HepG2 (cell line): ENCODE measurements around the gene PRELID1. TPM values are rescaled to one million over a fixed set of nuclear protein-coding genes. Genes with fewer than 3 reads are reported as not detected.

Experiments used
- ARID2 ChIP-seq: sonication (generic); formaldehyde crosslinking; IDR thresholded peaks from 2 replicates; pipeline ENCODE4 v1.8.1; 2022; ENCODE audit warnings: mild to moderate bottlenecking, missing genetic modification reagents, borderline replicate concordance
- CHD2 ChIP-seq: IDR thresholded peaks from 2 replicates; pipeline ENCODE4 v1.6.1; 2011; ENCODE audit warnings: low read depth, low read length, improper control_type of control experiment
- HNRNPH1 ChIP-seq: fragments of 200-400 bp; formaldehyde crosslinking; optimal IDR thresholded peaks from 2 replicates; pipeline ENCODE3; 2017; ENCODE audit warnings: mild to moderate bottlenecking, low read depth, low read length
- NFE2L1 ChIP-seq: sonication (generic); formaldehyde crosslinking; IDR thresholded peaks from 2 replicates; pipeline ENCODE4 v1.4.0; 2020; ENCODE audit warnings: missing genetic modification reagents, mild to moderate bottlenecking, borderline replicate concordance
- RBFOX2 ChIP-seq: fragments of 200-400 bp; formaldehyde crosslinking; IDR thresholded peaks from 2 replicates; pipeline ENCODE4 v1.6.1; 2017; ENCODE audit warnings: low read depth, mild to moderate bottlenecking, low read length
- SRSF9 ChIP-seq: fragments of 200-400 bp; formaldehyde crosslinking; IDR thresholded peaks from 2 replicates; pipeline ENCODE4 v1.6.1; 2018; ENCODE audit warnings: borderline replicate concordance, mild to moderate bottlenecking, low read depth, low read length; ENCODE audit not compliant: insufficient read depth, poor library complexity, severe bottlenecking
- TEAD2 ChIP-seq: sonication (generic); formaldehyde crosslinking; IDR thresholded peaks from 2 replicates; pipeline ENCODE4 v1.9.0; 2021; ENCODE audit warnings: missing genetic modification reagents
- THAP7 ChIP-seq: sonication (generic); formaldehyde crosslinking; IDR thresholded peaks from 2 replicates; pipeline ENCODE4 v1.8.1; 2023; ENCODE audit warnings: mild to moderate bottlenecking, missing genetic modification reagents
- TOE1 ChIP-seq: sonication (generic); formaldehyde crosslinking; IDR thresholded peaks from 2 replicates; pipeline ENCODE4 v1.4.0; 2020; ENCODE audit warnings: mild to moderate bottlenecking, missing genetic modification reagents
- ZNF234 ChIP-seq: sonication (generic); formaldehyde crosslinking; conservative IDR thresholded peaks from 2 replicates; pipeline ENCODE4 v1.5.1; 2020; ENCODE audit warnings: mild to moderate bottlenecking, missing genetic modification reagents
- ZNF256 ChIP-seq: sonication (generic); formaldehyde crosslinking; conservative IDR thresholded peaks from 2 replicates; pipeline ENCODE4 v1.4.0; 2020; ENCODE audit warnings: missing genetic modification reagents
- ZNF343 ChIP-seq: sonication (generic); formaldehyde crosslinking; IDR thresholded peaks from 2 replicates; pipeline ENCODE4 v1.4.0; 2020; ENCODE audit warnings: mild to moderate bottlenecking, missing genetic modification reagents
- ZNF670 ChIP-seq: sonication (generic); formaldehyde crosslinking; IDR thresholded peaks from 2 replicates; pipeline ENCODE4 v1.8.0; 2022; ENCODE audit warnings: mild to moderate bottlenecking, missing genetic modification reagents, borderline replicate concordance
- ZNF790 ChIP-seq: sonication (generic); formaldehyde crosslinking; IDR thresholded peaks from 2 replicates; pipeline ENCODE4 v1.8.0; 2022; ENCODE audit warnings: missing genetic modification reagents, mild to moderate bottlenecking, borderline replicate concordance
- polyA plus RNA-seq, 8 experiments: library from polyadenylated mRNA; depleted of rRNA in 3 of 8; stranded (reverse) in 7 of 8; unstranded in 1 of 8; fragments of >200 nt; fragmentation: Illumina TruSeq in 4 of 8; extraction: Trizol in 4 of 8; gene quantifications; 2 replicates each; pipeline versions ENCODE4 v1.2.1 to v1.2.3, GENCODE V29; 2011 to 2016; ENCODE audit warnings: low read depth in 4 of 8, missing spikeins in 1 of 8, mixed read lengths in 1 of 8; ENCODE audit not compliant: insufficient read depth in 1 of 8
- total RNA-seq, 5 experiments: library from RNA; depleted of rRNA; stranded (reverse); fragments of >200 nt; fragmentation: Illumina TruSeq; extraction: Trizol; gene quantifications; 2 replicates each; pipeline ENCODE4 v1.2.3, GENCODE V29; 2016; ENCODE audit warnings: low read depth in 1 of 5
- TF ChIP-seq, protein P1 (sequence below): sonication (generic); formaldehyde crosslinking; IDR thresholded peaks from 2 replicates; pipeline ENCODE4 v1.4.0; 2020; ENCODE audit warnings: mild to moderate bottlenecking, low read depth, missing genetic modification reagents
- TF ChIP-seq, protein P2 (sequence below): sonication (generic); formaldehyde crosslinking; IDR thresholded peaks from 2 replicates; pipeline ENCODE4 v1.8.0; 2022; ENCODE audit warnings: mild to moderate bottlenecking, missing genetic modification reagents
- TF ChIP-seq, protein P3 (sequence below): sonication (generic); formaldehyde crosslinking; IDR thresholded peaks from 2 replicates; pipeline ENCODE4 v1.4.0; 2020; ENCODE audit warnings: missing genetic modification reagents, mild to moderate bottlenecking, borderline replicate concordance
- TF ChIP-seq, protein P4 (sequence below): sonication (generic); formaldehyde crosslinking; IDR thresholded peaks from 2 replicates; pipeline ENCODE4 v1.8.1; 2023; ENCODE audit warnings: mild to moderate bottlenecking, inconsistent platforms, moderate library complexity, missing genetic modification reagents, borderline replicate concordance

The PRELID1 gene
- total and polyA plus RNA-seq, 2 of the 13 experiments (the other 11 are each of a cell fraction or from before 2014, with no cell fraction given): 250 to 271 TPM

- TF ChIP-seq ZNF343 (CRISPR knock-in tag): peak; percentile 91
- TF ChIP-seq TEAD2 (CRISPR knock-in tag): no peak
- TF ChIP-seq CHD2: no peak
- TF ChIP-seq HNRNPH1: no peak
- TF ChIP-seq, protein P1, sequence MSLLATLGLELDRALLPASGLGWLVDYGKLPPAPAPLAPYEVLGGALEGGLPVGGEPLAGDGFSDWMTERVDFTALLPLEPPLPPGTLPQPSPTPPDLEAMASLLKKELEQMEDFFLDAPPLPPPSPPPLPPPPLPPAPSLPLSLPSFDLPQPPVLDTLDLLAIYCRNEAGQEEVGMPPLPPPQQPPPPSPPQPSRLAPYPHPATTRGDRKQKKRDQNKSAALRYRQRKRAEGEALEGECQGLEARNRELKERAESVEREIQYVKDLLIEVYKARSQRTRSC (CRISPR knock-in tag): no peak
- TF ChIP-seq ZNF670 (CRISPR knock-in tag): no peak
- TF ChIP-seq RBFOX2: peak; percentile 91
- TF ChIP-seq, protein P2, sequence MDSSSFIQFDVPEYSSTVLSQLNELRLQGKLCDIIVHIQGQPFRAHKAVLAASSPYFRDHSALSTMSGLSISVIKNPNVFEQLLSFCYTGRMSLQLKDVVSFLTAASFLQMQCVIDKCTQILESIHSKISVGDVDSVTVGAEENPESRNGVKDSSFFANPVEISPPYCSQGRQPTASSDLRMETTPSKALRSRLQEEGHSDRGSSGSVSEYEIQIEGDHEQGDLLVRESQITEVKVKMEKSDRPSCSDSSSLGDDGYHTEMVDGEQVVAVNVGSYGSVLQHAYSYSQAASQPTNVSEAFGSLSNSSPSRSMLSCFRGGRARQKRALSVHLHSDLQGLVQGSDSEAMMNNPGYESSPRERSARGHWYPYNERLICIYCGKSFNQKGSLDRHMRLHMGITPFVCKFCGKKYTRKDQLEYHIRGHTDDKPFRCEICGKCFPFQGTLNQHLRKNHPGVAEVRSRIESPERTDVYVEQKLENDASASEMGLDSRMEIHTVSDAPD (CRISPR knock-in tag): no peak
- no peak; the same call in 1 of the 2 replicates for TF ChIP-seq ZNF256 (CRISPR knock-in tag)
- TF ChIP-seq THAP7 (CRISPR knock-in tag): no peak
- 0 out of 2 replicates have a peak, but pooled peaks have one; percentile 20 for TF ChIP-seq NFE2L1 (CRISPR knock-in tag)
- TF ChIP-seq, protein P3, sequence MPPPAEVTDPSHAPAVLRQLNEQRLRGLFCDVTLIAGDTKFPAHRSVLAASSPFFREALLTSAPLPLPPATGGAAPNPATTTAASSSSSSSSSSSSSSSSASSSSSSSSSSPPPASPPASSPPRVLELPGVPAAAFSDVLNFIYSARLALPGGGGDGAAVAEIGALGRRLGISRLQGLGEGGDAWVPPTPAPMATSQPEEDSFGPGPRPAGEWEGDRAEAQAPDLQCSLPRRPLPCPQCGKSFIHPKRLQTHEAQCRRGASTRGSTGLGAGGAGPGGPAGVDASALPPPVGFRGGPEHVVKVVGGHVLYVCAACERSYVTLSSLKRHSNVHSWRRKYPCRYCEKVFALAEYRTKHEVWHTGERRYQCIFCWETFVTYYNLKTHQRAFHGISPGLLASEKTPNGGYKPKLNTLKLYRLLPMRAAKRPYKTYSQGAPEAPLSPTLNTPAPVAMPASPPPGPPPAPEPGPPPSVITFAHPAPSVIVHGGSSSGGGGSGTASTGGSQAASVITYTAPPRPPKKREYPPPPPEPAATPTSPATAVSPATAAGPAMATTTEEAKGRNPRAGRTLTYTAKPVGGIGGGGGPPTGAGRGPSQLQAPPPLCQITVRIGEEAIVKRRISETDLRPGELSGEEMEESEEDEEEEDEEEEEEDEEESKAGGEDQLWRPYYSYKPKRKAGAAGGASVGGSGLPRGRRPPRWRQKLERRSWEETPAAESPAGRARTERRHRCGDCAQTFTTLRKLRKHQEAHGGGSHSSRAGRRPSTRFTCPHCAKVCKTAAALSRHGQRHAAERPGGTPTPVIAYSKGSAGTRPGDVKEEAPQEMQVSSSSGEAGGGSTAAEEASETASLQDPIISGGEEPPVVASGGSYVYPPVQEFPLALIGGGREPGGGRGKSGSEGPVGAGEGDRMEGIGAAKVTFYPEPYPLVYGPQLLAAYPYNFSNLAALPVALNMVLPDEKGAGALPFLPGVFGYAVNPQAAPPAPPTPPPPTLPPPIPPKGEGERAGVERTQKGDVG: 0 out of 2 replicates have a peak, but pooled peaks have one; percentile 41
- TF ChIP-seq, protein P4, sequence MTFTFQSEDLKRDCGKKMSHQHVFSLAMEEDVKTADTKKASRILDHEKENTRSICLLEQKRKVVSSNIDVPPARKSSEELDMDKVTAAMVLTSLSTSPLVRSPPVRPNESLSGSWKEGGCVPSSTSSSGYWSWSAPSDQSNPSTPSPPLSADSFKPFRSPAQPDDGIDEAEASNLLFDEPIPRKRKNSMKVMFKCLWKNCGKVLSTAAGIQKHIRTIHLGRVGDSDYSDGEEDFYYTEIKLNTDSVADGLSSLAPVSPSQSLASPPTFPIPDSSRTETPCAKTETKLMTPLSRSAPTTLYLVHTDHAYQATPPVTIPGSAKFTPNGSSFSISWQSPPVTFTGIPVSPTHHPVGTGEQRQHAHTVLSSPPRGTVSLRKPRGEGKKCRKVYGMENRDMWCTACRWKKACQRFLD (CRISPR knock-in tag): no peak; the same call in 1 of the 2 replicates
- TF ChIP-seq ARID2 (CRISPR knock-in tag): no peak
- TF ChIP-seq SRSF9: no peak
- TF ChIP-seq ZNF234 (CRISPR knock-in tag): no peak
- 0 out of 2 replicates have a peak, but pooled peaks have one; percentile 49 for TF ChIP-seq ZNF790
- 0 out of 2 replicates have a peak, but pooled peaks have one; percentile 73 for TF ChIP-seq TOE1
Observed at GRCh38 chr5:177303121-177303924, at the start of gene PRELID1, which contains the start of gene RAB24 (continued).
